ENCODE measurements around the gene ATP1B1.
"Not testable (repeated sequence)": the region's sequence is repeated elsewhere in the genome, so short reads cannot be mapped to it uniquely, and the experiment has no call there.

Gene ATP1B1

DNA sequence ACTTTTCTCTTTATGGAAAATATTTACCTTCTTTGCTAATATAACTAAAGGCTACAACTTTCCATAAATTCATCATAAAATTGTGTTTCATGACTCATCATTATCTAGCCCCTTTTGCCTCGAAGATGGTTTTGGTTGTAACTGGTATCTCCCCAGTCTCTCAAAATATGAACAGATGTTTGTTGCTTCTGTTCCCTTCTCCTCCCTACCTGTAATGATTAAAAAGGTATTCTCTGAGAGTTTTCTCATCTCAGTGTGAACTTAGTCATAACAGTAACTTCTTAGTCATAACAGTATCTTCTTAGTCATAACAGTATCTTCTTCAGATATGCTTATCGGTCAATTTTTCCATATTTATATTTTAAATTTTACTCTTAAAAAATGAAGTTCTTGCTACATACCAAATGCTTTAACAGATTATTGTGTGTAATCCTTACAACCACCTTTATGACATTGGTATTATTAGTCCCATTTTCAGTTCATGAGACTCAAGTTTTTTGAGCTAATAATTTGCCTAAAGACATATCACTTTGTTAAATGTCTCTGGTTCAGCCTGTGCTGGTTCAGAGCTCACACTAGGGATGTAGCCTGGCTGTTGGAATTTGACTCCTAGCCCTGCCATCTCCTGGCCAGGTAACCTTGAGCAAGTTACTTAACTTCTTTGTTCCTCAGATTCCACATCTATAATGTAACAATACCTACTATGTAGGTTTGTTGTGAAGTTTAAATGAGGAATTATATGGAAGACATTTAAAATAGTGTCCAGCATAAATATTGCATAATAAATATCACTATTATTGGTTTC is 32.6 kb downstream of the ATP1B1 start:
- peak in 1 of 2 donors; percentile 14 for DNase-seq (ENCODE audit: low read depth in 1 of 2, low spot score in 1 of 2)

DNA sequence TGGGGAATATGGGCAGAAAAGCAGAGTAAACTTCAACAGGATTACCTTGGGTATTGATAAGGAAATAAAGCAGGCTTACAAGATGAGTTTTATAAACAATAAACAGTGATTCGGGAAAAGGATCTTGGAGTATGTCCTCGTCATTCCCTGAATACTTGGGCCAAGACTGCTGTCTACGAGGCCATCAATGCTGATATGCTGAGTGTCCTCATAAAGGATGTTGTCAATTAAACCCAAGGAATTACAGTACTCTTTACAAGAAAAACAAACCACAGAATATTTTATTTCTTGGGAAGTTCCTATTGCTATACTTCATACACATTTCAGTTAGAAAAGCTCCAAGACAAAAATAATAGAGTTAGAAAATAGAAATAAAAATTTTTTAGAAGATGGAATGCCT is 34.9 kb downstream of the ATP1B1 start:
- DNase-seq (ENCODE audit: low read depth in 1 of 2, low spot score in 1 of 2) = no peak

GRCh38 chr1:169142129-169142528 is 35.6 kb downstream of the ATP1B1 start:
- no peak for DNase-seq (ENCODE audit: low read depth in 1 of 2, low spot score in 1 of 2)

- no peak for DNase-seq (ENCODE audit: low read depth in 1 of 2, low spot score in 1 of 2)
Measured at GRCh38 chr1:169143346-169143745, 36.9 kb downstream of the ATP1B1 start.

- DNase-seq (ENCODE audit: low read depth in 1 of 2, low spot score in 1 of 2) = no peak
Measured at GRCh38 chr1:169143984-169144383, 37.5 kb downstream of the ATP1B1 start.

- DNase-seq (ENCODE audit: low read depth in 1 of 2, low spot score in 1 of 2) = no peak
Measured at GRCh38 chr1:169144941-169145626, 38.6 kb downstream of the ATP1B1 start.

GRCh38 chr1:169146576-169147214 is 40.2 kb downstream of the ATP1B1 start:
- DNase-seq (ENCODE audit: low read depth in 1 of 2, low spot score in 1 of 2) = no peak

DNA sequence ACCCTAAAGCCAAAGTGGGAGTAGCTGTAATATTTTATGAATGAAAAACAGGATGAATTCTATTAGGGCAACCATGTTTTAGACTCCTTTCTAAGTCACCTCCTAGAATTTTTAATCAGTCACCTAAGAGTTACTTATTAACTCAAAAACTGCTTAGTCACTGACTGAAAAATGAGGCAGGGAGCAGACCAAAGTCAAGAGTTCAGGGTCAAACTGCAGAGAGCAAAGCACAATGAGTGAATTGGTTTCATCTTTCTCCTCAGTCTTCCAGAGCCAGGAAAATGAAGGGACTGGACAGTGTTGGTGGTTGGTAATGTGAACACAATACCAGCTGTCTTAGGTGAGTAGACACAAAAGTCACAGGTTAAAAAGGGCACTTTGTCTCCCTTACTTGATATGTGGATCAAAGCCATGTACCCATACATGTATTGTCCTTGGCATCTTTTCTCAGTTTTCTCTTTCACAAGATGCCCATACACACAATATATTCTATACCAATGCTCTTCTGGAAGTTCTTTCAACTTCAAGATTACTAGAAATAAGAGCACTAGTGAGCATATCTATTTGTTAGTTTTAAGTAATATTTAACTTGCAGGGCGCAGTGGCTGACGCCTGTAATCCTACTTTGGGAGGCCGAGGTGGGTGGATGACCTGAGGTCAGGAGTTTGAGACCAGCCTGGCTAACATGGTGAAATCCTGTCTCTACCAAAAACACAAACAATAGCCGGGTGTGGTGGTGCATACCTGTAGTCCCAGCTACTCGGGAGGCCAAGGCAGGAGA is 42.2 kb downstream of the ATP1B1 start:
- DNase-seq (ENCODE audit: low read depth in 1 of 2, low spot score in 1 of 2) = no peak

GRCh38 chr1:169149555-169150286 is 43.2 kb downstream of the ATP1B1 start:
- DNase-seq (ENCODE audit: low read depth in 1 of 2, low spot score in 1 of 2) = no peak

GRCh38 chr1:169150641-169151337 is 44.3 kb downstream of the ATP1B1 start:
- no peak for DNase-seq (ENCODE audit: low read depth in 1 of 2, low spot score in 1 of 2)

DNA sequence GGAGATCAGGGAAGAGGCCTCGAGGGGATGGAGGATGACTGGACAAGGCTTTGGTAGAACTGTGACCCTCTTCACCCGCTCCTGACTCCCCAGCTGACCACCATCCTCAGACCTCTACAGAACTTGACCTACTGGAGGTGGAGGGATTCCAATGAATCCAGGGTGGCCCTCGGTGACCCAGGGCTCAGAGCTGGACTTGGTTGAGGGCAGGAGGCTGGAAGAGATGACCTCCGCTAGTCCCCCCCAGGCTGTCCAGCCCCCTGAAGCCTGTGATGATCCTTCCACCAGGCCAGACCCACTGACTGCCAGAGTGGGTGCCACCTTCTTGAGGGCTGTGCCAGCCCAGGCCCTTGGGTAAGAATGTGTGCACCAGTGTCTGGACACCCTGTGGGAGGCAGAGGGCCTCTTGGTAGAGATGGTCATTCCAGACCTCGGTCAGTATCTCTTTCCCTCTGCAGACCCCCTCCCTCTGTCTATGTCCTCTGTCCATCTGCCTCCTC is 44.9 kb downstream of the ATP1B1 start:
- DNase-seq (ENCODE audit: low read depth in 1 of 2, low spot score in 1 of 2) = no peak

GRCh38 chr1:169155675-169156074 is 49.2 kb downstream of the ATP1B1 start:
- DNase-seq (ENCODE audit: low read depth in 1 of 2, low spot score in 1 of 2) = no peak

DNA sequence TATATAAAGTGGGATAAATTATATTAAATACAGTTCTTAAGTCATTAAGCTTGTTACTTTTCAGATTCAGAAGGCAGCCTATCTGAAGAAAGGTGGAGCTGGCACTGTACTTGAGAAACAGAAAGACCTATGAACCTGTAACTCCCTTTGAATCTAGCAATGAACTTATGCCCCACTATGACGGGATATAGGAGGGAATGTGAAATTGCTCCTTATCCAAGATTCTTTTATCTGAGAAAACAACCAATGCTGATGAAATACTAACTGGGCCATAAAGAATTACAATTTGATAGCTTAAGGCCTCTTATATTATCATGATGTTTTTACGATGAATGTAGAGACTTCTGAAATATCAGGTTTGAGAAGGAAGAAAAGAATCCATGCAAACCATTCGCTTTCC is 50.1 kb downstream of the ATP1B1 start:
- DNase-seq (ENCODE audit: low read depth in 1 of 2, low spot score in 1 of 2) = no peak

DNA sequence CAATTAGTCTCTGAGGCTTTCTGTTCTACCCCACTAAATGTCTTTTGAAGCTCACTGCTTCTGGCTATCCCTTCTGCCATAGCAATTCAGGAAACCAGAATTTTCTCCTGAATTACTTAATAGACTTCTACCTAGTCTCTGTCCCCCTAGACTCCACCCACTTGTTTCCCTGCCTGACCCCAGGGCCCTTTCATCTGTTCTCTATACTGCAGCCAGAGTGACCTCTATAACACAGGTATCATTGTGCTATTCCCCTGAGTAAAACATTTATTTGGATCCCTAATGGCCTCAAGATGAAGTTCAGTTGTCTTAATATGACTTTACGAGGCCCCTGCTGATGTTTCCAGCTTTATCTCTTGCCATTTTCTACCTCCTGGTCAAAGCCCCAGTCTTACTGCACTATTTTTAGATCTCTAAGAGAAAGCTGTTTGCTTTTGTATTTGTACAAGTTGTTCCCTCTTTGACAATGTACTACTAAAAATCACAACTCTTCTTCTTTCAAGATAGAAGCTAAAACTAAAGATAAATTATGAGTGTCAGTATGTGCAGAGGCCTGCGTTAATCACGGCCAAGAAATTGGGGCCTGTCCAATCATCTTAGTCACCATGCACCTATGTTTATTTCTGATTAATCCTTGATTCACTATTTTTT is 54.5 kb downstream of the ATP1B1 start:
- DNase-seq (ENCODE audit: low read depth in 1 of 2, low spot score in 1 of 2) = no peak

DNA sequence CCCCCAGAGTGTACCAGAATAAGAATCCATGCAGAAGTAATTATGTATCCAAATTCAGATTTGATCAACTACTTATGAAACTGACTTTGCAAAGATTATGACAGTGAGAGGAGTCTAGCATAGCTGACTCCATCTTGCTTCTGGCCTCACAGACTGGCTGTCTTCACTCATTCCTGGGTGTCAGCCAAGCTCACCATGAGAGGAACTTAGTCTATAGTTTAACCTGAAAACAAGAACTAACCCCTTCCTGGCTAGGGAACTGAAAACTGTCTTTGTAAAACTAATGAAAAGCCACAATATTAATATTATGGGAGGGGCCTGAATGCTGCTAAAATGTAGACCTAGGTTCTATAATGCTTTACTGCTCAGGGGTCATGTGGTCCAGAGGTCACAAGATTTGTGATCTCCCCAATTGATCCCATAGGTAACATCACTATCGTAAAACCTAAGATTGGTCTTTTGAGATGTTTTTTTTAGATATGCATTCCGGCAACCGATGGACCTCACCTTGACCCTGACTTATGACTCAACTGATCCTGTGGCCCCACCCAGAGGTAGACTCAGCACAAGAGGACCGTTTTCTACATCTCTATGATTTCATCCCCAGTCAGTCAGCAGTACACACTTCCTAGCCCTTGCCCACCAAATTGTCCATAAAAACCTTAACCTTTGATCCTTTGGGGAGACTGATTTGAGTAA is 55.2 kb downstream of the ATP1B1 start:
- no peak for DNase-seq (ENCODE audit: low read depth in 1 of 2, low spot score in 1 of 2)

- DNase-seq (ENCODE audit: low read depth in 1 of 2, low spot score in 1 of 2) = peak in 1 of 2 donors; percentile 25
Measured at GRCh38 chr1:169163059-169163458, 56.6 kb downstream of the ATP1B1 start.

DNA sequence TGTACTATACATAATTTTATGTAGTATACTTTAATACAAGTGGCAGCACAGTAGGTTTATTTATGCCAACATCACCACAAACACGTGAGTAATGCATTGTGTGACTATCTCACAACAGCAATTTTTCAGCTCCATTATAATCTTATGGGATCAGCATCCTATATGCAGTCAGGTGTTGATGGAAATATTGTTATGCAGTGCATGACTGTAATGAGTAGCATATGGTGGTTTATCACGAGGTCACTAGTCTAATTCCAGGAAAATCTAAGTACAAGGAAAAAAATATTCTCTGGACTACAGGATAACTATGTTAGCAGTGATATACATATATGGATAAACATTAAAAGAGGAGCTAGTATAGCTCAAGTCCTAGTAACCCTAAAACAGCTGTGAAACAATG is 69.0 kb downstream of the ATP1B1 start:
- no peak for DNase-seq (ENCODE audit: low read depth in 1 of 2, low spot score in 1 of 2)

GRCh38 chr1:169179431-169179830 is 72.9 kb downstream of the ATP1B1 start:
- not testable (repeated sequence) for DNase-seq (ENCODE audit: low read depth in 1 of 2, low spot score in 1 of 2)

DNA sequence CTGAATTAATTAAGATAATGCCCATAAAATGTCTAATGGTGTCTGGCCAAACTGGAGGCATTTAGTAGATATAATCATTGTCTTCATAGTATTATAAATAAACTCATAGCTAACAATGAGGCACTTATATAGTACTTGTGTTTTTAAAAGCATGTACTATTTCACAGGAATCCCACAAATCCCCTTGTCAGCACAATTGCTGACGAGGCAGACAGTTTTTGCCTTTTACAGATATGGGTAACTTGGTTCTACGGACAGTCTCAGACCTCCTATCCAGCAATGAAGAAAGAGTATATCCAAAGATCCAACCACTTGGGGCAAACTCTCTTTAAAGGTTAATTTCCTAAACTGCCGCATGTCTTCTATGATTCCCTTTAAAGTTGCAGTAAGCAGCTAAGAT is 73.7 kb downstream of the ATP1B1 start:
- no peak for DNase-seq (ENCODE audit: low read depth in 1 of 2, low spot score in 1 of 2)
